GM18499 (cell line): ENCODE measurements around the gene B9D2.

Experiments
- ATAC-seq: cut with Tn5 transposase; IDR thresholded peaks from one replicate; pipeline ENCODE4 v1.9.1; 2021; ENCODE audit warnings: moderate number of reproducible peaks; ENCODE audit not compliant: insufficient read depth, unreplicated experiment

B9D2 gene

GRCh38 chr19:41318696-41319499 is 45.1 kb downstream of the B9D2 start:
- ATAC-seq = no peak

- ATAC-seq = no peak
Measured at GRCh38 chr19:41316306-41316920, 47.5 kb downstream of the B9D2 start.

- ATAC-seq = no peak
Measured at GRCh38 chr19:41311613-41312012, 52.3 kb downstream of the B9D2 start.

GRCh38 chr19:41311072-41311471 is 52.9 kb downstream of the B9D2 start:
- no peak for ATAC-seq

- ATAC-seq = no peak
Measured at GRCh38 chr19:41310033-41310831, 53.7 kb downstream of the B9D2 start, which contains the start of gene CCDC97. CCDC97 (plus strand) TSS chr19:41310172; CDS start chr19:41310311, 139 bp downstream.

GRCh38 chr19:41309180-41310032 is 54.5 kb downstream of the B9D2 start:
- no peak for ATAC-seq

- no peak for ATAC-seq
Measured at GRCh38 chr19:41308450-41309179, 55.3 kb downstream of the B9D2 start.

GRCh38 chr19:41307954-41308449 is 55.9 kb downstream of the B9D2 start:
- ATAC-seq = no peak

- no peak for ATAC-seq
Measured at GRCh38 chr19:41307090-41307875, 56.7 kb downstream of the B9D2 start.

GRCh38 chr19:41305927-41306793 is 57.8 kb downstream of the B9D2 start:
- ATAC-seq = no peak

GRCh38 chr19:41304706-41305483 is 59.1 kb downstream of the B9D2 start:
- ATAC-seq = no peak
